ENCODE measurements around the gene RIPOR3. TPM values are rescaled to one million over a fixed set of nuclear protein-coding genes. Genes with fewer than 3 reads are reported as not detected.

RIPOR3 gene
- total and polyA plus RNA-seq, 2 experiments from 2014 or later: 5.6 to 5.7 TPM

GRCh38 chr20:50598074-50598473, 93.3 kb downstream of the RIPOR3 start:
- Histone ChIP-seq H3K9me2 (replicated peaks; ENCODE audit: insufficient read depth) (no peaks in the 10 kb centered on the region), H3K27ac (no peak overlapping the region), H4K20me1 (ENCODE audit: insufficient read depth, poor library complexity, severe bottlenecking) (no peaks in the 10 kb centered on the region), H3K9me3 (ENCODE audit: low read depth) (no peaks in the 10 kb centered on the region), H3K79me2 (no peaks in the 10 kb centered on the region), H3K27me3 (no peaks in the 10 kb centered on the region), H3K4me3 (no peak overlapping the region), H3K36me3 (replicated peaks; ENCODE audit: insufficient read depth, low read depth) (no peaks in the 10 kb centered on the region), H2AFZ (no peak overlapping the region), H3K4me2 (no peak overlapping the region), H3K4me1 (ENCODE audit: insufficient read depth) (peaks cover 4% of the 10 kb centered on the region)
- WGBS (ENCODE audit: low lambda C conversion rate, missing lambda C conversion rate): 87% methylated on average over 7 of the region's 7 CpGs
- TF ChIP-seq EZH2phosphoT487 (IDR thresholded peaks at IDR 0.05; ENCODE audit: low read depth, severe bottlenecking, unreplicated experiment): no peak
- TF ChIP-seq CTCF (IDR thresholded peaks at IDR 0.05; ENCODE audit: poor library complexity): no peak
- no peak for TF ChIP-seq EZH2 (IDR thresholded peaks at IDR 0.05; ENCODE audit: borderline replicate concordance)
- no peak for DNase-seq (ENCODE audit: low spot score)

GRCh38 chr20:50597406-50597969, 93.9 kb downstream of the RIPOR3 start:
- no peak for DNase-seq (ENCODE audit: low spot score)
- no peak for TF ChIP-seq EZH2 (IDR thresholded peaks at IDR 0.05; ENCODE audit: borderline replicate concordance)
- TF ChIP-seq CTCF (IDR thresholded peaks at IDR 0.05; ENCODE audit: poor library complexity): no peak
- no peak for TF ChIP-seq EZH2phosphoT487 (IDR thresholded peaks at IDR 0.05; ENCODE audit: low read depth, severe bottlenecking, unreplicated experiment)
- H4K20me1 ChIP-seq (ENCODE audit: insufficient read depth, poor library complexity, severe bottlenecking): no peaks in the 10 kb centered on the region
- H3K9me2 ChIP-seq (replicated peaks; ENCODE audit: insufficient read depth): no peaks in the 10 kb centered on the region
- H3K4me1 ChIP-seq (ENCODE audit: insufficient read depth): peaks cover 4% of the 10 kb centered on the region
- H2AFZ ChIP-seq: no peak overlapping the region
- H3K36me3 ChIP-seq (replicated peaks; ENCODE audit: insufficient read depth, low read depth): no peaks in the 10 kb centered on the region
- H3K79me2 ChIP-seq: no peaks in the 10 kb centered on the region
- H3K27ac ChIP-seq: no peak overlapping the region
- no peaks in the 10 kb centered on the region for H3K9me3 ChIP-seq (ENCODE audit: low read depth)
- no peak overlapping the region for H3K4me2 ChIP-seq
- 93% methylated on average over 19 of the region's 22 CpGs for WGBS (ENCODE audit: low lambda C conversion rate, missing lambda C conversion rate)
- no peak overlapping the region for H3K4me3 ChIP-seq
- no peaks in the 10 kb centered on the region for H3K27me3 ChIP-seq

- H3K4me1 ChIP-seq (ENCODE audit: insufficient read depth): peaks cover 4% of the 10 kb centered on the region
- H3K9me3 ChIP-seq (ENCODE audit: low read depth): no peaks in the 10 kb centered on the region
- no peak overlapping the region for H2AFZ ChIP-seq
- no peak overlapping the region for H3K27ac ChIP-seq
- TF ChIP-seq EZH2 (IDR thresholded peaks at IDR 0.05; ENCODE audit: borderline replicate concordance) (no peak), CTCF (IDR thresholded peaks at IDR 0.05; ENCODE audit: poor library complexity) (no peak), EZH2phosphoT487 (IDR thresholded peaks at IDR 0.05; ENCODE audit: low read depth, severe bottlenecking, unreplicated experiment) (no peak)
- no peak for DNase-seq (ENCODE audit: low spot score)
- H3K4me2 ChIP-seq: no peak overlapping the region
- no peak overlapping the region for H3K4me3 ChIP-seq
- no peaks in the 10 kb centered on the region for H3K27me3 ChIP-seq
- no peaks in the 10 kb centered on the region for H3K36me3 ChIP-seq (replicated peaks; ENCODE audit: insufficient read depth, low read depth)
- no peaks in the 10 kb centered on the region for H4K20me1 ChIP-seq (ENCODE audit: insufficient read depth, poor library complexity, severe bottlenecking)
- no peaks in the 10 kb centered on the region for H3K9me2 ChIP-seq (replicated peaks; ENCODE audit: insufficient read depth)
- 88% methylated on average over 11 of the region's 11 CpGs for WGBS (ENCODE audit: low lambda C conversion rate, missing lambda C conversion rate)
- no peaks in the 10 kb centered on the region for H3K79me2 ChIP-seq
Observed at GRCh38 chr20:50596694-50597021, 94.7 kb downstream of the RIPOR3 start.

Data from hepatocyte (in vitro differentiated cells).